Thymus (tissue), 11 donors: ENCODE results near the gene LRMDA. TPM values are rescaled to one million over a fixed set of nuclear protein-coding genes. Genes with fewer than 3 reads are reported as not detected.
A peak's percentile ranks its signal among the peaks of the same experiment; 100 is the strongest.

Source experiments
- DNase-seq, 9 donors: peaks; one replicate each; pipeline ENCODE4 v3.0.0-alpha.2; 2013; ENCODE audit warnings: low spot score in 9 of 9, low read depth in 6 of 9, missing footprints in 1 of 9
- H3K27ac ChIP-seq, 2 donors: one replicate each; pipeline ENCODE4 v1.5.1; 2013; ENCODE audit warnings: control low read depth in 1 of 2, low read depth in 1 of 2, low read length in 1 of 2, mild to moderate bottlenecking in 1 of 2, moderate library complexity in 1 of 2
- H3K27me3 ChIP-seq, 2 donors: one replicate each; pipeline ENCODE4 v1.5.1; 2013; ENCODE audit warnings: low read length in 1 of 2; ENCODE audit not compliant: control insufficient read depth in 2 of 2, insufficient read depth in 1 of 2
- H3K36me3 ChIP-seq, 2 donors: one replicate each; pipeline ENCODE4 v1.5.1; 2013; ENCODE audit warnings: low read length in 1 of 2, mild to moderate bottlenecking in 1 of 2, moderate library complexity in 1 of 2; ENCODE audit not compliant: control insufficient read depth in 2 of 2, insufficient read depth in 2 of 2
- H3K4me1 ChIP-seq, 2 donors: one replicate each; pipeline ENCODE4 v1.5.1; 2013; ENCODE audit warnings: low read length in 2 of 2; ENCODE audit not compliant: control insufficient read depth in 2 of 2, insufficient read depth in 2 of 2
- H3K4me3 ChIP-seq, 2 donors: one replicate each; pipeline ENCODE4 v1.5.1; 2013; ENCODE audit warnings: low read length in 2 of 2, control low read depth in 1 of 2, mild to moderate bottlenecking in 1 of 2
- H3K9me3 ChIP-seq, 2 donors: one replicate each; pipeline ENCODE4 v1.5.1; 2013; ENCODE audit warnings: low read length in 1 of 2, mild to moderate bottlenecking in 1 of 2; ENCODE audit not compliant: control insufficient read depth in 2 of 2, insufficient read depth in 1 of 2
- WGBS: extraction: QIAGEN DNeasy Blood & Tissue Kit; methylation state at CpG from one replicate; pipeline ENCODE4 v1.1.7; 2013; 5-methylcytosine and 5-hydroxymethylcytosine counted together
- polyA plus RNA-seq: library from polyadenylated mRNA; stranded (reverse); fragments of 200-250 nt; gene quantifications from one replicate; pipeline ENCODE4 v1.2.3, GENCODE V29; 2013
- total RNA-seq: library from RNA; stranded (reverse); fragments of 120-200 nt; gene quantifications from one replicate; pipeline ENCODE4 v1.2.4, GENCODE V29; 2013
- donor health status: healthy.

LRMDA gene
- total and polyA plus RNA-seq, 2 donors, result 2.5 to 4.6 TPM

GRCh38 chr10:75672842-75673241 lies 241.4 kb downstream of the LRMDA start:
- no peak overlapping the region for H3K4me3 ChIP-seq
- H3K36me3 ChIP-seq, result no peaks in the 10 kb centered on the region
- H3K27me3 ChIP-seq, result no peaks in the 10 kb centered on the region
- H3K4me1 ChIP-seq, result no peaks in the 10 kb centered on the region
- H3K9me3 ChIP-seq, result no peaks in the 10 kb centered on the region
- H3K27ac ChIP-seq, result no peak overlapping the region
- DNase-seq, result no peak
- WGBS, result 90% methylated on average over 4 of the region's 4 CpGs

- Histone ChIP-seq H3K27ac (no peak overlapping the region), H3K4me3 (no peak overlapping the region), H3K9me3 (no peaks in the 10 kb centered on the region), H3K36me3 (no peaks in the 10 kb centered on the region), H3K4me1 (no peaks in the 10 kb centered on the region), H3K27me3 (no peaks in the 10 kb centered on the region)
- WGBS, result 95% methylated on average over 3 of the region's 3 CpGs
- no peak for DNase-seq
These were observed 246.1 kb downstream of the LRMDA start for GRCh38 chr10:75677541-75677940.

- WGBS, result 94% methylated on average over 4 of the region's 4 CpGs
- Histone ChIP-seq H3K27me3 (no peaks in the 10 kb centered on the region), H3K9me3 (no peaks in the 10 kb centered on the region), H3K4me3 (no peak overlapping the region), H3K36me3 (no peaks in the 10 kb centered on the region), H3K27ac (no peak overlapping the region), H3K4me1 (no peaks in the 10 kb centered on the region)
- no peak for DNase-seq
These were observed 247.1 kb downstream of the LRMDA start for GRCh38 chr10:75678527-75678926.

- H3K27me3 ChIP-seq, result no peaks in the 10 kb centered on the region
- WGBS, result 89% methylated on average over 2 of the region's 2 CpGs
- no peaks in the 10 kb centered on the region for H3K4me1 ChIP-seq
- no peak overlapping the region for H3K4me3 ChIP-seq
- no peak for DNase-seq
- no peak overlapping the region for H3K27ac ChIP-seq
- H3K36me3 ChIP-seq, result no peaks in the 10 kb centered on the region
- no peaks in the 10 kb centered on the region for H3K9me3 ChIP-seq
These were observed 248.1 kb downstream of the LRMDA start for GRCh38 chr10:75679536-75679935.

- Histone ChIP-seq H3K9me3 (no peaks in the 10 kb centered on the region), H3K36me3 (no peaks in the 10 kb centered on the region), H3K4me1 (no peaks in the 10 kb centered on the region), H3K27me3 (no peaks in the 10 kb centered on the region), H3K27ac (no peak overlapping the region), H3K4me3 (no peak overlapping the region)
- DNase-seq, result no peak
- 95% methylated on average over 7 of the region's 7 CpGs for WGBS
These were observed 249.9 kb downstream of the LRMDA start for GRCh38 chr10:75681334-75681733.

- no peaks in the 10 kb centered on the region for H3K27me3 ChIP-seq
- H3K9me3 ChIP-seq, result no peaks in the 10 kb centered on the region
- WGBS, result 93% methylated on average over 11 of the region's 11 CpGs
- no peak overlapping the region for H3K4me3 ChIP-seq
- H3K4me1 ChIP-seq, result no peaks in the 10 kb centered on the region
- DNase-seq, result peak in 2 of 9 donors; percentile 2 to 4
- H3K27ac ChIP-seq, result no peak overlapping the region
- no peaks in the 10 kb centered on the region for H3K36me3 ChIP-seq
These were observed 251.5 kb downstream of the LRMDA start for GRCh38 chr10:75682649-75683557.

GRCh38 chr10:75685187-75685586 lies 253.8 kb downstream of the LRMDA start:
- no peak overlapping the region for H3K27ac ChIP-seq
- H3K4me1 ChIP-seq, result no peaks in the 10 kb centered on the region
- H3K4me3 ChIP-seq, result no peak overlapping the region
- WGBS, result 81% methylated on average over 1 of the region's 1 CpG
- H3K9me3 ChIP-seq, result no peaks in the 10 kb centered on the region
- no peak for DNase-seq
- no peaks in the 10 kb centered on the region for H3K36me3 ChIP-seq
- no peaks in the 10 kb centered on the region for H3K27me3 ChIP-seq

- Histone ChIP-seq H3K9me3 (no peaks in the 10 kb centered on the region), H3K4me3 (no peak overlapping the region), H3K36me3 (no peaks in the 10 kb centered on the region), H3K27ac (no peak overlapping the region), H3K4me1 (no peaks in the 10 kb centered on the region), H3K27me3 (no peaks in the 10 kb centered on the region)
- WGBS, result 85% methylated on average over 5 of the region's 5 CpGs
- no peak for DNase-seq
These were observed 257.3 kb downstream of the LRMDA start for GRCh38 chr10:75688506-75689300.

- 99% methylated on average over 6 of the region's 6 CpGs for WGBS
- H3K36me3 ChIP-seq, result no peaks in the 10 kb centered on the region
- H3K27me3 ChIP-seq, result no peaks in the 10 kb centered on the region
- H3K4me3 ChIP-seq, result no peak overlapping the region
- no peaks in the 10 kb centered on the region for H3K9me3 ChIP-seq
- no peaks in the 10 kb centered on the region for H3K4me1 ChIP-seq
- no peak for DNase-seq
- no peak overlapping the region for H3K27ac ChIP-seq
These were observed 262.1 kb downstream of the LRMDA start for GRCh38 chr10:75693489-75693888.
